IMR-90 (cell line): ENCODE data around the gene LENG9. TPM values are rescaled to one million over a fixed set of nuclear protein-coding genes. Genes with fewer than 3 reads are reported as not detected.

Source experiments
- ATAC-seq: fragments of 200-7000 bp; cut with Tn5 transposase; 2 replicates; pipeline ENCODE4 v1.9.1; 2020; ENCODE audit warnings: low read depth, mild to moderate bottlenecking, moderate library complexity
- BruUV-seq: library from RNA; stranded (reverse); fragments of 400-500 nt; replicated peaks from 2 replicates; lab custom pipeline; 2021; lab: Mats Ljungman, UMichigan
- CTCF ChIA-PET: fragments of 300-600 bp; formaldehyde crosslinking; extraction: SDS; loops from one replicate; lab custom pipeline; 2021; ENCODE audit warnings: antibody characterized with exemption; lab: Yijun Ruan, JAX
- POLR2A ChIA-PET: fragments of 300-600 bp; sonication (Branson Sonifier 250); formaldehyde crosslinking; loops from one replicate; lab custom pipeline; 2022; ENCODE audit warnings: antibody characterized with exemption; ENCODE audit not compliant: unreplicated experiment; lab: Charles Lee
- DNase-seq: peaks from one replicate; pipeline ENCODE4 v3.0.0; 2013
- H2AFZ ChIP-seq: replicated peaks from 2 replicates; pipeline ENCODE3; 2013; ENCODE audit warnings: low read length, mild to moderate bottlenecking; ENCODE audit not compliant: poor library complexity
- H2AK5ac ChIP-seq: 2 replicates; pipeline ENCODE4 v1.6.1; 2013; ENCODE audit warnings: low read depth, low read length, inconsistent platforms
- H2AK9ac ChIP-seq: replicated peaks from 2 replicates; pipeline ENCODE3; 2013; ENCODE audit warnings: mild to moderate bottlenecking, low read depth, low read length, moderate library complexity; ENCODE audit not compliant: poor library complexity
- H2BK120ac ChIP-seq: 2 replicates; pipeline ENCODE4 v1.6.1; 2013; ENCODE audit warnings: low read depth, low read length, inconsistent platforms
- H2BK15ac ChIP-seq: 3 replicates; pipeline ENCODE4 v1.6.1; 2013; ENCODE audit warnings: low read depth, low read length, inconsistent platforms
- H2BK20ac ChIP-seq: 2 replicates; pipeline ENCODE4 v1.6.1; 2013; ENCODE audit warnings: low read depth, mild to moderate bottlenecking, inconsistent platforms, low read length, moderate library complexity
- H2BK5ac ChIP-seq: 2 replicates; pipeline ENCODE4 v1.6.1; 2013; ENCODE audit warnings: mild to moderate bottlenecking, low read depth, low read length, inconsistent platforms; ENCODE audit not compliant: poor library complexity, severe bottlenecking
- H3K14ac ChIP-seq: replicated peaks from 2 replicates; pipeline ENCODE4 v1.6.1; 2013; ENCODE audit warnings: low read depth, low read length, inconsistent platforms
- H3K18ac ChIP-seq: 2 replicates; pipeline ENCODE4 v1.6.1; 2013; ENCODE audit warnings: low read depth, low read length, control low read depth
- H3K23ac ChIP-seq: 2 replicates; pipeline ENCODE4 v1.6.1; 2013; ENCODE audit warnings: low read depth, low read length, inconsistent platforms
- H3K27ac ChIP-seq: 2 replicates; pipeline ENCODE4 v1.5.1; 2013; ENCODE audit warnings: mild to moderate bottlenecking, control low read depth, low read length; ENCODE audit not compliant: insufficient read depth
- H3K27me3 ChIP-seq: 2 replicates; pipeline ENCODE4 v1.6.1; 2013; ENCODE audit warnings: low read length; ENCODE audit not compliant: control insufficient read depth, insufficient read depth
- H3K36me3 ChIP-seq: 2 replicates; pipeline ENCODE4 v1.6.1; 2013; ENCODE audit warnings: low read length, mixed read lengths; ENCODE audit not compliant: control insufficient read depth, insufficient read depth
- H3K4ac ChIP-seq: 2 replicates; pipeline ENCODE4 v1.6.1; 2013; ENCODE audit warnings: low read depth, low read length, inconsistent platforms
- H3K4me1 ChIP-seq: 2 replicates; pipeline ENCODE4 v1.6.1; 2013; ENCODE audit warnings: low read length, mixed read lengths; ENCODE audit not compliant: control insufficient read depth, insufficient read depth
- H3K4me2 ChIP-seq: 2 replicates; pipeline ENCODE4 v1.6.1; 2013; ENCODE audit warnings: low read depth, mild to moderate bottlenecking, control low read depth, low read length, moderate library complexity
- H3K4me3 ChIP-seq: 2 replicates; pipeline ENCODE4 v1.5.1; 2013; ENCODE audit warnings: low read depth, mild to moderate bottlenecking, control low read depth, low read length, moderate library complexity; ENCODE audit not compliant: insufficient read depth
- H3K56ac ChIP-seq: 2 replicates; pipeline ENCODE4 v1.6.1; 2013; ENCODE audit warnings: low read length, inconsistent platforms; ENCODE audit not compliant: insufficient read depth; ENCODE audit errors: extremely low read depth
- H3K79me1 ChIP-seq, 2 experiments: 2 replicates each; pipeline ENCODE4 v1.6.1; 2013; ENCODE audit warnings: low read length in 2 of 2, inconsistent platforms in 1 of 2, low read depth in 1 of 2
- H3K9ac ChIP-seq: 2 replicates; pipeline ENCODE4 v1.6.1; 2013; ENCODE audit warnings: low read depth, low read length, control low read depth
- H3K9me1 ChIP-seq: 2 replicates; pipeline ENCODE4 v1.6.1; 2013; ENCODE audit warnings: low read length, inconsistent platforms; ENCODE audit not compliant: insufficient read depth
- H3K9me3 ChIP-seq: 2 replicates; pipeline ENCODE4 v1.6.1; 2013; ENCODE audit warnings: low read length; ENCODE audit not compliant: control insufficient read depth, insufficient read depth
- H4K20me1 ChIP-seq: 2 replicates; pipeline ENCODE4 v1.6.1; 2013; ENCODE audit warnings: low read length, inconsistent platforms; ENCODE audit not compliant: insufficient read depth
- H4K5ac ChIP-seq: 2 replicates; pipeline ENCODE4 v1.6.1; 2013; ENCODE audit warnings: mild to moderate bottlenecking, low read depth, low read length, control low read depth
- H4K8ac ChIP-seq, 2 experiments: 2 replicates each; pipeline ENCODE4 v1.6.1; 2013; ENCODE audit warnings: low read depth in 2 of 2, low read length in 2 of 2, control low read depth in 1 of 2, inconsistent platforms in 1 of 2
- H4K91ac ChIP-seq: 2 replicates; pipeline ENCODE4 v1.6.1; 2013; ENCODE audit warnings: low read depth, low read length, inconsistent platforms; ENCODE audit not compliant: insufficient read depth
- RAD21 ChIP-seq: IDR thresholded peaks from 2 replicates; pipeline ENCODE4 v1.6.1; 2012; ENCODE audit warnings: low read length, improper control_type of control experiment
- SMC3 ChIP-seq: fragments of 150-350 bp; IDR thresholded peaks from 2 replicates; pipeline ENCODE4 v1.6.1; 2016; ENCODE audit warnings: low read depth, mild to moderate bottlenecking, antibody characterized with exemption, low read length, moderate library complexity
- WGBS, 2 experiments: methylation state at CpG; one replicate each; pipeline versions ENCODE4 v1.1.5 to v1.1.7; 2013; ENCODE audit warnings: missing lambda C conversion rate in 2 of 2; ENCODE audit not compliant: insufficient read length in 1 of 2; ENCODE audit errors: extremely low coverage in 2 of 2; 5-methylcytosine and 5-hydroxymethylcytosine counted together
- dilution Hi-C: fragments of 300-500 bp; cut with HindIII; formaldehyde crosslinking; loops from one replicate; pipeline ENCODE4 v1.14.3; 2018; ENCODE audit warnings: low sequenced_read_pairs; ENCODE audit not compliant: unreplicated experiment
- in situ Hi-C: fragments of 300-500 bp; cut with MboI; formaldehyde crosslinking; loops from 3 replicates; pipeline ENCODE4 v1.14.3; 2019; ENCODE audit warnings: low sequenced_read_pairs, inconsistent platforms, mixed read lengths
- intact Hi-C: fragments of 100-400 bp; cut with micrococcal nuclease; formaldehyde crosslinking; loops from 2 replicates; pipeline ENCODE4 v1.10.0; 2022
- polyA plus RNA-seq, 3 experiments: library from polyadenylated mRNA; depleted of rRNA; stranded (reverse); fragments of >200 nt; gene quantifications; 2 replicates each; pipeline ENCODE4 v1.2.3, GENCODE V29; 2012; ENCODE audit warnings: low replicate concordance in 1 of 3
- total RNA-seq: library from RNA; depleted of rRNA; stranded (reverse); fragments of >200 nt; gene quantifications from 2 replicates; pipeline ENCODE4 v1.2.3, GENCODE V29; 2012
- TF ChIP-seq, protein P1 (sequence below): conservative IDR thresholded peaks from 2 replicates; pipeline ENCODE4 v1.5.1; 2012; ENCODE audit warnings: mild to moderate bottlenecking, low read depth, low read length, improper control_type of control experiment
- TF ChIP-seq, protein P2 (sequence below): fragments of 150-350 bp; IDR thresholded peaks from 2 replicates; pipeline ENCODE4 v1.6.1; 2017; ENCODE audit warnings: mild to moderate bottlenecking, antibody characterized with exemption, low read length, low read depth

LENG9 gene
- total and polyA plus RNA-seq, 2 of the 4 experiments (the other 2 are of a cell fraction) = 0.94 to 1.1 TPM

DNA sequence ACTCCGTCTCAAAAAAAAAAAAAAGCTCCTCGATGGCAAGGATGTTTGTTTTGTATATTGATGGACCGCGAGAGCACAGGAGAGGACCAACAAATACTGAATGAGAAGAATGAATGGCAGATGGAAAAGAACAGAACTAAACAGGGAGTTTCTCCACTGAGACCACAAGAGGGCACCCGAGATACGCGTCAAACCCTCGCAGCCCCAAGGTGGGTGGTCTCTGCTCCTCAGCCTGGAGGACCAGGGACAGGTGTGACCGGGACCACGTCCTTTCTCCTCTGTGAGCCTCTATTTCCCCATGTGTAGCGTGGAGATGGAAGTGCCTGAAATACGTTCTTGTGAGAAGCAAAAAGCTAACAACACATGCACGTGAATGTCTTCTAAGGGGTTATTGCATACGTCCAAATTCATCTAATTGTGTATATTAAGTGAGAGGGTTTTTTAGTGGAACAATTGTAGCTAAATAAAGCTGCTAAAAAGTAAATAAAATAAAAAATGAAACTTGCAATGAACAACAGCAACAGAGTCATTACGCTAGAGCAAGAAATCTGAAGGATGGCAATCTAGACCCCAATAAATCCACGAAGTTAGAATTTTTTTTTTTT, 17.9 kb upstream of the LENG9 start:
- Histone ChIP-seq H4K91ac (no peak overlapping the region), H2BK120ac (no peak overlapping the region), H3K9me3 (no peaks in the 10 kb centered on the region), H4K20me1 (no peaks in the 10 kb centered on the region), H3K27ac (no peak overlapping the region), H4K8ac (no peak overlapping the region), H3K36me3 (no peaks in the 10 kb centered on the region), H2AFZ (peak overlapping the region; percentile 71), H3K4me2 (no peak overlapping the region; the same call in 1 of the 2 replicates), H3K79me1 (no peaks in the 10 kb centered on the region), H2AK9ac (no peak overlapping the region), H3K14ac (no peak overlapping the region), H2BK15ac (no peak overlapping the region), H3K9me1 (no peaks in the 10 kb centered on the region), H3K4me3 (no peak overlapping the region), H2BK20ac (no peak overlapping the region), H3K4ac (no peak overlapping the region), H3K4me1 (no peaks in the 10 kb centered on the region), H3K9ac (no peak overlapping the region), H2BK5ac (no peak overlapping the region), H3K18ac (no peak overlapping the region), H3K23ac (no peak overlapping the region), H3K27me3 (0 out of 2 replicates have a peak, but pooled peaks cover 2% of the 10 kb centered on the region), H3K56ac (no peak overlapping the region), H4K5ac (no peak overlapping the region), H2AK5ac (no peak overlapping the region)
- ATAC-seq (peak; percentile 72; the same call in 1 of the 2 replicates), DNase-seq (peak; percentile 33)
- in situ Hi-C loops = no loop called here
- dilution Hi-C loops = no loop called here
- ChIA-PET POLR2A (no interaction called here), CTCF (interaction anchor here (0.5 to 1.8 kb wide), 10 partner anchors 8 to 1779 kb away, joined by 3 to 8 read pairs (median 4); partner anchors contain the start of gene CDC42EP5)
- no CpG with 5 or more reads among the region's 16 CpGs for WGBS, 2 experiments
- no TSS peak for BruUV-seq
- intact Hi-C loops = loop anchor here (1.0 kb wide), 1 partner anchor 195 kb away; no protein-coding TSS in a partner anchor
- TF ChIP-seq, protein P1, sequence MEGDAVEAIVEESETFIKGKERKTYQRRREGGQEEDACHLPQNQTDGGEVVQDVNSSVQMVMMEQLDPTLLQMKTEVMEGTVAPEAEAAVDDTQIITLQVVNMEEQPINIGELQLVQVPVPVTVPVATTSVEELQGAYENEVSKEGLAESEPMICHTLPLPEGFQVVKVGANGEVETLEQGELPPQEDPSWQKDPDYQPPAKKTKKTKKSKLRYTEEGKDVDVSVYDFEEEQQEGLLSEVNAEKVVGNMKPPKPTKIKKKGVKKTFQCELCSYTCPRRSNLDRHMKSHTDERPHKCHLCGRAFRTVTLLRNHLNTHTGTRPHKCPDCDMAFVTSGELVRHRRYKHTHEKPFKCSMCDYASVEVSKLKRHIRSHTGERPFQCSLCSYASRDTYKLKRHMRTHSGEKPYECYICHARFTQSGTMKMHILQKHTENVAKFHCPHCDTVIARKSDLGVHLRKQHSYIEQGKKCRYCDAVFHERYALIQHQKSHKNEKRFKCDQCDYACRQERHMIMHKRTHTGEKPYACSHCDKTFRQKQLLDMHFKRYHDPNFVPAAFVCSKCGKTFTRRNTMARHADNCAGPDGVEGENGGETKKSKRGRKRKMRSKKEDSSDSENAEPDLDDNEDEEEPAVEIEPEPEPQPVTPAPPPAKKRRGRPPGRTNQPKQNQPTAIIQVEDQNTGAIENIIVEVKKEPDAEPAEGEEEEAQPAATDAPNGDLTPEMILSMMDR = peak; percentile 60
- TF ChIP-seq, protein P2, sequence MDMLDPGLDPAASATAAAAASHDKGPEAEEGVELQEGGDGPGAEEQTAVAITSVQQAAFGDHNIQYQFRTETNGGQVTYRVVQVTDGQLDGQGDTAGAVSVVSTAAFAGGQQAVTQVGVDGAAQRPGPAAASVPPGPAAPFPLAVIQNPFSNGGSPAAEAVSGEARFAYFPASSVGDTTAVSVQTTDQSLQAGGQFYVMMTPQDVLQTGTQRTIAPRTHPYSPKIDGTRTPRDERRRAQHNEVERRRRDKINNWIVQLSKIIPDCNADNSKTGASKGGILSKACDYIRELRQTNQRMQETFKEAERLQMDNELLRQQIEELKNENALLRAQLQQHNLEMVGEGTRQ = no peak
- TF ChIP-seq SMC3 (0 out of 2 replicates have a peak, but pooled peaks have one; percentile 25), RAD21 (peak; percentile 51)
